Measurements from ENCODE around the gene C19orf12.
"Not testable (repeated sequence)": the region's sequence is repeated elsewhere in the genome, so short reads cannot be mapped to it uniquely, and the experiment has no call there.

GRCh38 chr19:29671026-29671392, 44.1 kb downstream of the C19orf12 start:
- TF ChIP-seq CTCF, POLR2A (IDR thresholded peaks at IDR 0.05): not testable (repeated sequence)

Data from adrenal gland (tissue), 5 donors.